ENCODE results near the gene LRRK2.

DNA sequence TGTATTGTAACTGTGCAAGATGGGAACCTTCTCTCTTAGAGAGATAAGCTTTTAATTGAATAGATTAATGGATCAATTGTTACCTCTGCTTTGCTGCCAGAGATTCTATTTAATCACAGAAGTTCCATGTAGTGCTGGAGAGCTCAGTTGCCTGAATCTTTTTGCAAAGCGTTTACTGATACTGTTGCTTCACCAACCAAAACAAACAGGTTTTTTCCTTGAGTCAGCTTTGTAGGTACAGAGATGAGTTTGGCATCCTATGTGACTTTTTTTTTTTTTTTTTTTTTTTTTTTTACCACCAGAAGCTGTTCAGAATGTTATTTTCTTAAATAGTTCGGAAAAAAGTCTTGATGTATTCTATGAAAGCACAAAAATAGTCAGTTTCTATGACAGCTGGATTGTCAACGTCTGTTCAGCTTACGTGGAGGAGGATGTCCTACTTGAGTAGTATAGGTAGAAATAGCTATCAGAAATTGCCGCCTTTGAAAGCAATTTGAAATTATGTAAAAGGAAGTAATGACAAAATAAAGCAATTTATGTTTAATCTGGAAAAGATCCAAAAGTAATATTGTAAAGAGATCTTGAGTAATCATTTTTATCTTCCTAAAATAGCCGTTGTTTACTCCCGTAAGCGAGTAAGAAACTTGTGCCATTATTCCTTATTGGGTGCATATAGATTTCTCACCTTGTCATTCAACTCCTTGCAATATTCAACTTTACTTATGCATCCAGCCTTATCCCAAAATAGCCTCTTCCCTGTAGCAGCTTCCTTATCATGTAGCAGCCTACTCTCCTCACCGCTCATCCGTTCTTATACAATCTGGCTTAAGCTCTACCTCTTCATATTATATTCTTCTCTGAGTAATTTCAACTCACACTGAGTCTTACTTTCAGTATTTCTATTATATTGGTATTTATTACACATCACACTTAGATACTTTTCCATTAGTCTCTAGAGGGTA, 5.2 kb downstream of the LRRK2 start:
- no peak for TF ChIP-seq POLR2A (IDR thresholded peaks at IDR 0.05; ENCODE audit: low read length)
- TF ChIP-seq HEYL (CRISPR knock-in tag; IDR thresholded peaks at IDR 0.05), result no peak
- TF ChIP-seq, protein P1, sequence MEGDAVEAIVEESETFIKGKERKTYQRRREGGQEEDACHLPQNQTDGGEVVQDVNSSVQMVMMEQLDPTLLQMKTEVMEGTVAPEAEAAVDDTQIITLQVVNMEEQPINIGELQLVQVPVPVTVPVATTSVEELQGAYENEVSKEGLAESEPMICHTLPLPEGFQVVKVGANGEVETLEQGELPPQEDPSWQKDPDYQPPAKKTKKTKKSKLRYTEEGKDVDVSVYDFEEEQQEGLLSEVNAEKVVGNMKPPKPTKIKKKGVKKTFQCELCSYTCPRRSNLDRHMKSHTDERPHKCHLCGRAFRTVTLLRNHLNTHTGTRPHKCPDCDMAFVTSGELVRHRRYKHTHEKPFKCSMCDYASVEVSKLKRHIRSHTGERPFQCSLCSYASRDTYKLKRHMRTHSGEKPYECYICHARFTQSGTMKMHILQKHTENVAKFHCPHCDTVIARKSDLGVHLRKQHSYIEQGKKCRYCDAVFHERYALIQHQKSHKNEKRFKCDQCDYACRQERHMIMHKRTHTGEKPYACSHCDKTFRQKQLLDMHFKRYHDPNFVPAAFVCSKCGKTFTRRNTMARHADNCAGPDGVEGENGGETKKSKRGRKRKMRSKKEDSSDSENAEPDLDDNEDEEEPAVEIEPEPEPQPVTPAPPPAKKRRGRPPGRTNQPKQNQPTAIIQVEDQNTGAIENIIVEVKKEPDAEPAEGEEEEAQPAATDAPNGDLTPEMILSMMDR (IDR thresholded peaks at IDR 0.05), result no peak
- no peak for TF ChIP-seq EP300 (IDR thresholded peaks at IDR 0.05)
- TF ChIP-seq HDAC2 (IDR thresholded peaks at IDR 0.05), result no peak
- no peak for TF ChIP-seq NFE2L2 (conservative IDR thresholded peaks at IDR 0.05; ENCODE audit: low read length)
- no peak for TF ChIP-seq CHD2 (IDR thresholded peaks at IDR 0.05; ENCODE audit: low read length, partially characterized antibody)

Data from A549 (cell line).